GM21737 (cell line): ENCODE data around the gene ASCC1.

Experiments
- ATAC-seq: cut with Tn5 transposase; IDR thresholded peaks from one replicate; pipeline ENCODE4 v1.9.1; 2021; ENCODE audit warnings: mild to moderate bottlenecking, moderate library complexity; ENCODE audit not compliant: unreplicated experiment

The ASCC1 gene, protein sequence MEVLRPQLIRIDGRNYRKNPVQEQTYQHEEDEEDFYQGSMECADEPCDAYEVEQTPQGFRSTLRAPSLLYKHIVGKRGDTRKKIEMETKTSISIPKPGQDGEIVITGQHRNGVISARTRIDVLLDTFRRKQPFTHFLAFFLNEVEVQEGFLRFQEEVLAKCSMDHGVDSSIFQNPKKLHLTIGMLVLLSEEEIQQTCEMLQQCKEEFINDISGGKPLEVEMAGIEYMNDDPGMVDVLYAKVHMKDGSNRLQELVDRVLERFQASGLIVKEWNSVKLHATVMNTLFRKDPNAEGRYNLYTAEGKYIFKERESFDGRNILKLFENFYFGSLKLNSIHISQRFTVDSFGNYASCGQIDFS

GRCh38 chr10:72215611-72216549, at the start of gene ASCC1, which contains the start of gene ANAPC16:
Gene ASCC1 (minus strand): TSS chr10:72216276. CDS start chr10:72213298, 2,978 bp downstream.
Gene ANAPC16 (plus strand): TSS chr10:72216012. CDS start chr10:72223915, 7,903 bp downstream.
- peak; percentile 71 for ATAC-seq

- ATAC-seq: no peak
These were observed 49.4 kb upstream of the ASCC1 start for GRCh38 chr10:72265508-72265907.

- no peak for ATAC-seq
These were observed 48.5 kb upstream of the ASCC1 start for GRCh38 chr10:72264536-72264935.

- ATAC-seq: no peak
These were observed 47.7 kb upstream of the ASCC1 start for GRCh38 chr10:72263613-72264241.

DNA sequence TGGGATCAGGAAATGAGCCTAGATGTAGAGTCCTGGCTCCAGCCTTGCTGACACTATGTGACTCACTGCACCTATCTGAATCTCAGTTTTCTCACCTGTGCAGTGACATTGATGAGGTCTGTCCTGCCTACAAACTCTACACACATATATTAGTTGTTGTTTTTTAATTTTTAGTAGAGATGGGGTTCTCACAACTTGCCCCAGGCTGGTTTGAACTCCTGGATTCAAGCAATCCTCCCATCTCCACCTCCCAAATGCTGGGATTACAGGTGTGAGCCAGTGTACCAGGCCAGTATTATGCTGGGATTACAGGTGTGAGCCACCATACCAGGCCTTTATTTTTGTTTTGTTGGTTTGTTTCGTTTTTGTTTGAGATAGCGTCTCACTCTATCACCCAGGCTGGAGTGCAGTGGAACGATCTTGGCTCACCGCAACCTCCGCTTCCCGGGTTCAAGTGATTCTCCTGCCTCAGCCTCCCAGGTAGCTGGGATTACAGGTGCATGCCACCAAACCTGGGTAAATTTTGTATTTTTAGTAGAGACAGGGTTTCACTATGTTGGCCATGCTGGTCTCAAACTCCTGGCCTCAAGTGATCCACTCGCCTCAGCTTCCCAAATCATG, 45.8 kb upstream of the ASCC1 start:
- ATAC-seq: peak; percentile 13

DNA sequence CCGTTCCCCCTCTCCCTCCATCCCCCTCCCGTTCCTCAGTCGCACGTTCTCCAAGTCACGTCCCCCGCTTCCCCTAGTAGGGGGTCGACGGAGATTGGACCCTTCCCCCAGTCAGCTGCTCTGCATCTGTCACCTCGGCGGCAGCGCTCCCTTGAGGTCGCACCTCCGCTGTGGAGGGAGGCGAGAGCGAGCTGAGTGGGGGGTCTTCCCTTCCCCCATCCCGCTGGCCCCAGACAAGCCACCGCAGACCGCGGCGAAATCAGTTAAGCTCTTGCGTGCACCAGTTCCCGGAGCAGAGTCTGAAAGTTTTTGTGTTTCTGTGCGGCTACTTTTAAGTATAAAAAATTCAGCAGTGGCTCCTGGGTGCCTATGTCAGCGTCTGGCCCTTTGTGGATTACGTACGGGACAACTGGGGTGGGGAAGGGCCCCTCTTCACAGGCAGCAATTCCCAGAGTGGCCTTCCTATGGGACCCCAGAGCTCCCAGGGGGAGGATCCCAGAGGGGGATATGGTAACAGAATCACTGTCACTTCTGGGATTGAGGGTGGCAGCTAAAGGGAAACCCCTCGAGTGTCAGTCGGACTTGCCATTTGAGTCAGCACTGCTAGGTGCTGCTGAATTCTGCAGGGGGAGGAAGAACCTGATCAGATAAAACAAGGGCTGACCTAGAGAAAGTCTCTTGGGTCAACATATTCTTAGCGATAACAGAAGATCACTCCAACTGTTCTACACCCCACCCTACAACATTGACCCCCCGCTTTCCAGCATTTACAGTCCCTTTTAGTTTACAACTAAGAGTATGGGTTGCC, 45.1 kb upstream of the ASCC1 start:
- ATAC-seq: peak; percentile 46

DNA sequence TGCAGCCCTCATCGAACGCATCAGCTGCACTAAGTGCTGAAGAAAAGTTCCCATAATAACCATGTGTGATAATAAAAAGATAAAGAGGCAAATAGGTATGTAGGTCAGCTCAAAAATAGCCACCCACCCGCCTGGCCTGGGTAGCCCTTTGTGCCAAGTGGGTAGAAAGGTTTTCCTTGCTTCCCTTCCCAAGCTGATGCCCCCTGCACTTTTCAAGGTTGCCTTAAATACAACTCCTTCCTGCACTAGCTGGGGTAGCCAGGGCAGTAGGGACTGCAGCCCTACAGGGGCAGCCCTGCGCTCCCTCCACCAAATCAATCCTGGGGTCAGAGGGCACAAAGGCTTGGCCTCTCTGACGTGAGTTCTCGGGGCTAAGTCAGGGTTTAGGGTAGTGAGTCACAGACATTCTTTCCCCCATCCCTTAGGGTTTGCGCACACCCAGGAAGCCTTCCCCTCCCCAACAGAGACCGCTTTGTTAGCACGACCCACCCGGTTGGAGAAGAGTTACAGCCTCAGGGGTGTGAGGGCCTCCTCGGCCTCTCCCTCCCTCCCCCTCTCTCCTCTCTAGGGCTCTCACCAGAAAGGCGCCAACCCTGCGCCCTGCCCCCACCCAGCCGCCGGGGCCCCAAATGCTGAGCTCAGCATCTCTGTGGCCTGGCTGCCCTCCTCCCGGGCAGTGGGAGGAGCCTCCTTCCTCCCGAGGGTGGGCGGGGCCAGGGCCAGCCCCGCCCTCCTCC, 44.3 kb upstream of the ASCC1 start:
- peak; percentile 65 for ATAC-seq

DNA sequence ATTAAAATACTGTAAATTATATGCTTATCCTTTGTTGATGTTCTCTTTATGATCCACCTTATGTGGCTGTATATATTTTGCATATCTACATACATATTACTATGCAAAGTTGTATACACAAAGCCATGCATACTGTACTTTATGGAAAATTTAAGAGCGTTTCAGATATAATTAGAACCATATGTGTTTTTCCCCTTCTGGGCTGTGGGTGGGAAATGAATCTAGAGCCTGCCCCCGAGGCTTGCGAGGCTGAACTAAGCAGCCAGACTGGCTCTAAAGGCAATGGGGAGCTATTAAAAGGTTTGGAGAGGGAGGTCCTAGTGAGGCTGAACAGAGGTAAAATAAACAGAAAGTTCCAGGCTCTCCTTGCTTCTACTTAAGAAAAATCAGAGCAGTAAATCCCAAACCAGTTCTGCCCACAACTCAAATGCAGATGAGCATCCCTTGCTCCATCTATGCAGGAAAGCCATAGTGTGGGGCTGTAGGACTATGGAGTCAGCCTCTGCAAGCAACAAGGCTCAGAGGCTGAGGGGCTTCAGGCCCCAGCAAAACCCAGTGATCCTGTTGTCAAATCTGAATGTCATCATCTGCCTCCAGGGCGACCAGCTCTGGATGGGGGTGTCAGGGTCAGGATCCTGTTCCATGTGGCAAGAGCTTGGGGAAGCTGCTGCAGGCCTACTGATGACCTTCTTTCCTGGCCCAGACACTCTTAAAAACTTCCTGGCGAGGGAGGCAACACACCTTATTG, 43.6 kb upstream of the ASCC1 start:
- no peak for ATAC-seq

DNA sequence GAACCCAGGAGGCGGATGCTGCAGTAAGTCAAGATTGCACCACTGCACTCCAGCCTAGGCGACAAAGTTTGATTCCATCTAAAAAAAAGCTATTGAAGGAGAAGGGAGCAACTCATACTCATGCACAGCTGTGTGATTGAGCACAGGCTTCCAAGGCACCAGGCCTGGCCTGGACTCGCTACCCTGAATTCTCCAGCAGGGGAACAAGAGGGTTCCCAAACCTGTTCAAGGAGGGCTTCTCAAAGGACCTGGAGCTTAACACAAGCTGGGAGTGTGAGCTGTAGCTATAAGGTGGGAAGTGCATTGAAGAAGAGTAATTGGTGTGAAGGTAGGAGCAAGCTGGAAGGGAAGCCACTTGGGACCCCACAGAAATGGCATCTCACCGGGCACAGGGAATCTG, 42.5 kb upstream of the ASCC1 start:
- no peak for ATAC-seq

DNA sequence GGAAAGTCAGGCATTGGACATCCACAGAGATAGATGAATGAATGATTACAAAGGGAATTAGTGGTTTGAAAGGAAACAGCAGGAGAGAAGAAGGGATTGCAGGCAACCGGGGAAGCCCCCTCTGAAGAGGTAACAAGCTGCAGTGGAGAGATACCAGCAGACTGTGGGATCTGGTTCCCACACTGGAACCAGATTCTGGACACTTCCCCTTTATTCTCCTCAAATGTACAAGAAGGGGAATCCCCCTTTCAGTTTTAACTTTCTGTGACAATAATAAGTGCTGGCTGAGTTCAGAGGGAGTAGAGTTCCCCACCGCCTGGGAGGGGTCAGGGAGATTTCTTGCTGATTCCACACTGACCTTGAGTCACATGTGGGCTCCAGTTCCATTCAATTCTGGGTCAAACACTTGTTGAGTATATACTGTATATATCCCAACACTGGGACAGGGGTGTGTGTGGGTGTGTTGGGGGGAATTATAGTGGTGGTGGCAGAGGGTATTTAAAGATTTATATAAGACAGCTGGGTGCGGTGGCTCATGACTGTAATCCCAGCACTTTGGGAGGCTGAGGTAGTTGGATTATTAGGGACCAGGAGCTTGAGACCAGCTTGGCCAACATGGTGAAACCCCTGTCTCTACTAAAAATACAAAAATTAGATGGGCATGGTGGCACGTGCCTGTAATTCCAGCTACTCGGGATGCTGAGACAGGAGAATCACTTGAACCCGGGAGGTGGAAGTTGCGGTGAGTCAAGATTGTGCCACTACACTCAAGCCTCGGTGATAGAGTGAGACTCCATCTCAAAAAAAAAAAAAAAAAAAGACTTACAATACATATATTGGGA, 41.2 kb upstream of the ASCC1 start:
- no peak for ATAC-seq

DNA sequence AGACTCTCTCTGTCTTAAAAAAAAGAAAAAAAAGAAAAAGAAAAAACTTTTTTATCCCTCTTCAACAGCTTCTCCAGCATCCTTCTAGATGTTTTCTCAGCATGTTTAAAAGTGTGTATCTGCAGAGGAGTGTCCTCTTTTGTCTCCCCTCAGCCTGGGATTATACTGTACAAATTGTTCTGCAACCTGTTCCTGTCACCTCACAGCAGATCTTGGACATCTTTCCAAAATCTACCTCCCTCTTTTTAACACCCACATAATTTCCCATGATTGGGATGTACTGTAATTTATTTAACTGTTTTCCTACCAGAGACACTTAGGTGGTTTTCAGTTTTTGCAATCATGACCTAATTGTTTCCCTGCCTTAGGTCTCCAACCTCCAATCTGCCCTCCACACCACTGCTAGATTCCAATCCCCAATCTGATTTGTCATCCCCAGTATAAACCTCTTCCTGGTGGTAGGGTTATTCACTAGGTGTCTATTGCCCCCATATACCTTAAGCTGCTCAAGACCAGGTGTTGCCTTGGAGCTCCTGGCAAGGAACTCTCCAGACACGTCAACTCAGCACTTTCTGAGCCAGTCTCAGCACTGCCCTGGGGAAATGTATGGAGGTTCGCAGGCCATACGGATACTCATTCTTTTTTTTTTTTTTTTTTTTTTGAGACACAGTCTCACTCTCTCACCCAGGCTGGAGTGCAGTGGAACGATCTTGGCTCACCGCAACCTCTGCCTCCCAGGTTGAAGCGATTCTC, 40.1 kb upstream of the ASCC1 start:
- ATAC-seq: no peak

- ATAC-seq: peak; percentile 40
These were observed 38.9 kb upstream of the ASCC1 start for GRCh38 chr10:72254813-72255568.

GRCh38 chr10:72253578-72253977, 37.5 kb upstream of the ASCC1 start:
- ATAC-seq: no peak

DNA sequence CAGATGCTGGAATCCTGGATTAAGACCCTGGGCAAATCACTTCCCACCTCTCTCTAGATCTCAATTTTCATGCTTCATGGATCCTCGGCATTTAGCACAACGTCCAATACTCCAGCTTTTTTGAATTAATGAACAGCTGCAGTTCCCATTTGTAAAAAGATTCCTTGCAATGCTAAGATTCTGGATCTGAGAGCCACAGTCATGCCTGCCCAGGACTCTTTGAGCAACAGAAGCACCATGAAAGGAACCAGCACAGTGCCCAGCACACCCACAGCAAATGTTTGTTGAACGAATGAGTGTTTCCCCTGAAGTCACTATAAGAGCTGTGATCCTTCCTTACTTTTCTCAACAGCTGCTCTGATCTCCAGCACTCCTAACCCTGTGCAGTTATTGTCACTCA, 36.9 kb upstream of the ASCC1 start:
- ATAC-seq: no peak

- no peak for ATAC-seq
These were observed 35.6 kb upstream of the ASCC1 start for GRCh38 chr10:72251635-72252034.

DNA sequence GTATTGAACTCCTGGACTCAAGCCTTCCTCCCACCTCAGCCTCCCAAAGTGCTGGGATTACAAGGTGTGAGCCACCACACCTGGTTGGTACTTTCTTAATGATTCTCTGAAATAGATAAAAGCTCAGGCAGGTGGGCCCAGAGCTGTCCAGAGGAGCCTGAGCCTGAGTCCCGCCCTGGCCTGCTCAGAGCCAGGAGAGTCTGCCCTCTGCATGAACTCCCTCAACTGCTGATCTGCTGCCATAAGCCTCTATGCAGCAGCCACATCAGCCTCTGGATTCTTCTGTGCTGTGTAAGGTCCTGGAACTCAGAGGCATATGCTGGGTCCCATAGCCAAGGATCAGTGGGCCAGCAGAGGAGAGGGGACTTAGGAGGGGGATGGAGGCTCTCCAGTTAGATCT, 34.6 kb upstream of the ASCC1 start:
- ATAC-seq: no peak
